NCI-H1417 treated with DMSO at 0.1 percent for 48 hours (cell line): ENCODE measurements around the gene ENOX2.

Source experiments
- DNase-seq: peaks from one replicate; lab custom pipeline; 2025; lab: John Stamatoyannopoulos, UW

Gene ENOX2

DNA sequence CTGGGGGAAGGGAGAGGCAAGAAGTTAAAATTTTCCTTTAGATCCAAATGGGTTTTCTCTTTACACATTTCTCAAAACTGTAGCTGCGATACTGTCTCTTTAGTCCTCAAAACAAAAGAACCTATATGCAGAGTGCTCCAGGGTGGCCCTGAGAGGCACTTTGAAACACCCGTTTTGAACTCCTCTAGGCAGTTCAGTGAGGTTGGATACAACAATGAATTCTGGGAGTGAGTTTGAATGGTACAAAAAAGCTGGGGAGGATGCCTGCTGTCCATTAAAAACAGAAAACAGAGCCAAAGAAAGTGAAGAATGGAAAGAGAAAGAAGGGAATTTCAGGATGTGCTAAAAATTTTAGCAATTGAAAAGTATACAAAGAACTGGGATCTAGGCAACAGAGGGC is 23.1 kb downstream of the ENOX2 start:
- no peak for DNase-seq

DNA sequence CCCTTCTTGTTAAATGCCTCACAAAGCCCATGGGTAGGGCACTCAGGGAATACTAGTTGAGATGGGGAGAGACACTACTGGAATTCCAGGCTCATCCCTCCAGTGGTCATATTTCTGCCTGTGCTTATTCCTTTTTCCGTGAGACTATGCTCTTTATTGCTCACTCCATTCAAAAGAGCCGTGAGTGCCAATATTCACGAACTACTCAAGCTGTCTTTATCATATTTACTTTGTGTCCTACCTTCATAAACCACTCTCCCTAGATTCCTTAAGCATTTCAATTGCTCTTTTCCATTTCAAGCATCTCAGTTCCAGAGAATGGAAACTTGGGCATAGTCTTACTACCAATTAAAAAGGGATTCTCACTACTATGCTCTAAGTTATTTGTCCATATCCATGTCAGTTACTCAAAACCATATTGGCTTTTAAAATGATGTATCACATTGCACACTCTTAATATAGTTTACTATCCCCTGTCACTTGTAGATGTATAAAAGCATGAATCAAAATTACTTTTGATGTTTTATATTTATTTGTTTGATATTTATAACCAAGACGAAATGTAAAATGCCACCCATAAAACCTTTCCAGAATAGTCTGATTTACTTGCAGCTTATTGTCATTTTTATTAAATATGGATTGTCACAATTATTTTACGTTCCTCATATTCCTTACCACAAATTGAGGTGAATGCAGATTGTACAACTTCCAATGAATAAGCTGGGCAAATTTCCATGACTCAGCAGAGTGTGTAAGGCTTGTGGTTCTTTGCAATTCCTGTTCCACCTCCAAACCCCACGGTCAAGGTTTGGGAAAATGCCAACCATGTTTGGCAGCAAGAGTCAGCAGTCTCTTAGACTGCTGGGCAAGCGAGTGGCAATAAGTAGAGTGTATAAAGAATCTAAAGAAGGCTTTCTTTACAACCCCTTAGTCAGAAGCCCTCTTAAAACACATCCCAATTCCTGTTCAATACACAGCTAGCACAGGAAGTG is 24.4 kb downstream of the ENOX2 start:
- no peak for DNase-seq

DNA sequence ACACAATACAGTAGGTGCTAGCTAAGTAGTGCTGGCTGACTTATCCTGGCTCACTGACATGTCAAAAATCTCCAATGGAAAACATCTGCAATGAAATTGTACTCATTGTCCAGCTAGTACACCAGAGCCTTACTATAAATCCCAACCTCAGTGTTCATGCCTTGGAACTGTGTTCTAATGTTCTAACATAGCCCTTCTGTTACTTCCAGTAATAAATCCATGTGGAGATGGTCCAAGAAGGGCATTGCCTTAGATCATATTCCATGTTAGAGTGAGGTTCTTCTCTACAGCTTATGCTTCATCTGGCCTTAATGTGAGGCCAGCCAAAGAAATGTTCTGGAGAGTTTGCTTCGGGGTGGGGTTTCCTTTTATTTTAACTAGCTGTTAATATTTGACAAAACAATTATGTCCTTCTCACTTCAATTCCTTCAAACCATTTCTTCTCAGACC is 25.1 kb downstream of the ENOX2 start:
- no peak for DNase-seq

DNA sequence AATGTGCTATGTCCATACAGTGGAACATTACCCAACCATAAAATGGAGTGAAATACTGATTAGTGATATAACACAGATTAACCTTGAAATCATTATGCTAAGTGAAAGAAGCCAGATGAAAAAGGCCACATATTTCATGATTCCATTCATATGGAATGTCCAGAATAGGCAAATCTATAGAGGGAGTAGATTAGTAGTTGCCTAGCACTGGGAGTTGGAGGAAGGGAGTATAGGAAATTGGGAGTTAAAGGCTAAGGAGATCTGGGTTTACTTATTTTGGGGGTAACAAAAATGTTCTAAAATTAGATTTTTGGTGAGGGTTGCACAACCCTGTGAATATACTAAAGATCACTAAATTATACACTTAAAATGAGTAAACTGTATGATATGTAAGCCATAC is 26.8 kb downstream of the ENOX2 start:
- DNase-seq = no peak

DNA sequence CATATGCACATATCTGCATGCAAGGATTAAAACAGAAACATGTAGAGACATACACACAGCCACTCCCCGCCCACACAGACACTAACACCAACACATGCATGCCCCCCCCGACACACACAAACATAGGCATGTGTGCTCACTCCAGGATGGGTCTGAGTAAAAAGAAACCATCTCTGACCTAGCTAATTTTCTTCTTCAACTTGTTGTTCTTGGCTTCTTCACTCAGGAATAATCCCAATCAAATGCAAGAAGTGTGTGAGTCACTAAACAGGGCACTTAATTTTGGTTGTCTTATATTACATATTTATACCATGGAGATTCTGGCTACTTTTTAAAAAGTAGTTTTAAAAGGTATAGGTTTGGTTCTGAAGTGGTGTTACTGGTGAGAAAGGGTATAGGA is 28.3 kb downstream of the ENOX2 start:
- no peak for DNase-seq

DNA sequence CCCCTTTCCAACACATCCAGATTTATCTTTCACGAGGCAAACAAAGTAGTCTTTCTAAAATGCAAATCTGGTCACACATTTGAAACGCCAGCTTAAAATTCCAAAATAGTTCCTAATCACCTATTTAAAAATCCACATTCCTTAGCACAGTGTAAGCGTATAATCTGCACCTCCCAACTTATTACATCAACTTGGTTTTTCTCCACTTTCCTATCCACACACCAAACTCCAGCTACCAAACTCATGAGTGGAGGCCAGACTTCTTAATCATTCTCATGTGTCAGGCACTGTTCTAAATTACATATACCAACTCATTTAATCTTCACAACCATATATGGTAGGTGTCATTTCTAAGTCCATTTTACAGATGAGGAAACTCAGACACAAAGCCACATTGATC is 33.8 kb downstream of the ENOX2 start:
- no peak for DNase-seq

DNA sequence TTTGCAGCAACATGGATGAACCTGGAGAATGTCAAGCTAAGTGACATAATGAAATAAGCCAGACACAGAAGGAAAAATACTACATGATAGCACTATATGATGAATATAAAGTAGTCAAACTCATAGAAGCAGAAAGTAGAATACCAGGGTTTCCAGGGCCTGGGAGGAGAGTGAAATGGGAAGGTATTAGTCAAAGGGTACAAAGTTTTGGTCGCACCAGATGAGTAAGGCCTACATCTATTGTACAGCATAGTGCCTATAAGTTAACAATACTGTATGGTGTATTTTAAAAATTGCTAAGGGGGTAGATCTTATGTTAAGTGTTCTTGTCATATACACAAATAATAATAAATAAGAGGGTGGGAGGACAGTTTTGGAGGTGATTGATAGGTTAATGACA is 41.5 kb downstream of the ENOX2 start:
- no peak for DNase-seq

DNA sequence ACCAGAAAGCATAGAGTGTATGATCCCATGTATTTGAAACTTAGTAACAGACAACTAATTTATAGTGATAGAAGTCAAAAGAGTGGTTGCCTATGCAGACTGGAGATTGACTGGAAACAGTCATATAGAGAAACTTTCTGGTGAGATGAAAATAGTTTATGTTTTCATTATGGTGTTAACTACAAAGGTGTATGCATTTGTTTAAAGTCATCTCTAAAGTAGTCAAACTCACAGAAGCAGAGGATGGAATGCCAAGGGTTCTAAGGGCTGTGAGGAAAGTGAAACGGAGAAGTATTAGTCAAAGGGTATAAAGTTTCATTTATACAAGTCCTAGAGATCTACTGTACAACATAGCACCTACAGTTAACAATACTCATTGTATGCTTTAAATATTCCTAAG is 45.8 kb downstream of the ENOX2 start:
- no peak for DNase-seq

DNA sequence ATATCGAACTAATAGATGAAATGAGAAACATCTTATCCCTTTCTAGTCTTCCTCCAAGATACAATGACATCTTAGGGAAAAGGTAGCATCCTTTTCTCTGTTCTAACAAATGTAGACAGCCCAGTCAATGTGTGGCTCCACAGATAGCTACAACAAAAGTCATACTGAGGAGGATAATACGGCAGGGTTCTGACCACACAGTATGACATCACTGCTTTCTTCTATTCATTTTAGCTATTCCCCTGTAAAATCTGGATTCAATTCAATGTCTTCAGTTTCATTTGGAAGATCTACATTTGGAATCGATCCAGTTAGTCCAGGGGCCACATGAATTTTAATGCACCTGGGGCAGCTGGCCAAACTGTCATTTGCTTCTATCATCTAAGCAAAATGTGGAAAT is 51.4 kb downstream of the ENOX2 start:
- no peak for DNase-seq

DNA sequence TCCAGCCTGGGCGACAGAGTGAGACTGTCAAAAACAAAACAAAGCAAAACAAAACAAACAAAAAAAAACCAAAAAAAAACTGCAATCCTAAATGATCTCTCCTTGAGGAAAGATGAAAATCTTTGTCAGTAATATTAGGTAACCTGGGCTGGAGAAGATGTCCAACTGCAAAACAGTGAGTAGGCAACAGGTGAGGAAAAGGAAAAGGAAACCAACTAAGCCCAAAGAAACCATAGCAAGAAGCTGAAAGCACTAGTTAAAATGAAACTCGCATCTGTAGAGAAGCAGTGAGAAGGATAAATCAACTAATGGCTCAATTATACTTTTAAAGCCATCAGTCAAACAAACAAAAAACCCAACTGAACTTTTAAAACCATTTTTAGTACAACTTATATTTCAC is 54.2 kb downstream of the ENOX2 start:
- DNase-seq = no peak

DNA sequence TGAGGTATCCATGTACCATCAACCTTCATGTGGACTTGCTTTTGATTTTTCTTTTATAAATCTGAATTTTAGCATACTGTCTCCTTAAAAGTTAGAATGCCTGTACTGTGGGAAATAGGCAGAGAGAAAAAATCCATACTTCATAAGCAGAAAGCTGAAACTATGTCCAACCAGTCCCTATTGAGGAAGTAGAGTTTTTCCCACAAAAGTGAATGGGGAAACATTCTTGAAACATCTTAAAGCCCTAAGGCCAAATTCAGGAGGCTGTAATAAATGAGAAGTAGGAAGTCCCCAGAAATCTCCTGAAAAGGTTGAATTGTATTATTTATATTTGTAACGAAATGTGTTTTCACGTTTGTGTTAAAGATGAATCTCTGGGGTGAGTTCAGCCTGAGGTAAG is 56.3 kb downstream of the ENOX2 start:
- DNase-seq = no peak

DNA sequence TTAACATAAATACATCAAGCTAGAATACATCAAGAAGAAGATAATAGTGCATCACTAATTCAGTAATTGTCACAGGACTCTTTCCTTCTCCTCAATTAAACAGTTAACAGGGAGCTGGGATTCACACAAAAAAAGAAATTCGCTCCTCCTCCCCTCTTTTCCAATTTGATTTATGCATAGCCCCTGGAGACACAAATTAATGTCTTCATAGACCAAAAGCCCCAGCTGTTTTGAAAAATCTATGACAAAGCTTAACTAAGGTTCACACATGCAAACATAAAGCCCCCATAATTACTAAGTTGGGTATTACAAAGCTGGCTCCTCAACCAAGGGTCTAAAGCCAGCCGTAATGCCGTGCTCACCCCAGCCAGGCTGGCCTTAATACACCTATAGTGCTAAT is 61.2 kb downstream of the ENOX2 start:
- no peak for DNase-seq

DNA sequence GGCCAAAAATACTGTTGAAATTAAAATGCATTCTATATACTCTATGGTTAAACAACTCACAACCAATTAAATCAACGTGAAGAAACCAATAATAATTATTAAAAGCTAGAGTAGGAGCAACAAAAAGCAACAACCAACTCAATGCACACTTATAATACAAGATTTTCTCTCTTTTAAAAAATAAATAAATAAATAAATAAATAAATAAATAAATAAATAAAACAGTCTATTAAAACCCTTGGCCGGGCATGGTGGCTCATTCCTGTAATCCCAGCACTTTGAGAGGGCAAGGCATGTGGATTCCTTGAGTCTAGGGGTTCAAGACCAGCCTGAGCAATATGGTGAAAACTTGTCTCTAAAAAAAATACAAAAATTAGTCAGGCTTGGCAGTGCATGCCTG is 62.7 kb downstream of the ENOX2 start:
- DNase-seq = no peak

DNA sequence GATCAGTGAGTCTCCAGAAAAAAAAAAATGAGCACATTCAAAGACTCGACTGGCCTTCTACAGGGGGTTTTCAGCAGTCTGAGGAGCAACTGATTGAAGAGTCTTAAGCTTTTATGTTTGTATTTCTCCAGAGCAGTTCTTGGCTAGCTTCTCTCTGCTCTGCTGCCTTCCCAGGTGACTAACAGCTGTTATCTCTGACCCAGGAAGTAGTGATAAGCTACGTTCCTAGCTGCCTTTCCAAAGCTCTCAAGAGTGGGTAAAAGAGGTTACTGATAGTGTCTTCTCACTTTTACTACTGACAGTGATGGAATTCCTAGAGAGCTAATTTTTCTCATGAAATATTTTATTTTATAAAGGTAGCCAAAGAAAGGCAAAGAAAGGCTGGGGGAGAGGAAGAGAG is 66.6 kb downstream of the ENOX2 start:
- DNase-seq = no peak

DNA sequence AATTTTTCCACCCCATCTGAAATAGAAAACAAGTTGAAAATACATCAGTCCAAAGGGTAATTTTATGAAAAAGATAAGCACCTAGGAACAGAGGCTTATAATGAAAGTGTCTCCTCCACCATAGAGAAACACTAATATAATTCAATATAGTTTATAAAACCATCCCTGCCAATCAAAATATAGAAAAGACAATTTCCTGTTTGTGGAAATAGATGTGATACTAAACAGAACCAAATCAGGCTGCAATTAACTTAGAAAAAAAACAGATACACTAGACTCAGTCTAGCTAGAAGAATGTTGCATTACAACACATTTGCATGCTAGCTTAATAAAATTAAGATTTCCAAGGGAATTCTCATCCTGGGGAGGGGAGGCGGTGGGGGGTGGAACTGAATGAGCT is 68.2 kb downstream of the ENOX2 start:
- DNase-seq = no peak

DNA sequence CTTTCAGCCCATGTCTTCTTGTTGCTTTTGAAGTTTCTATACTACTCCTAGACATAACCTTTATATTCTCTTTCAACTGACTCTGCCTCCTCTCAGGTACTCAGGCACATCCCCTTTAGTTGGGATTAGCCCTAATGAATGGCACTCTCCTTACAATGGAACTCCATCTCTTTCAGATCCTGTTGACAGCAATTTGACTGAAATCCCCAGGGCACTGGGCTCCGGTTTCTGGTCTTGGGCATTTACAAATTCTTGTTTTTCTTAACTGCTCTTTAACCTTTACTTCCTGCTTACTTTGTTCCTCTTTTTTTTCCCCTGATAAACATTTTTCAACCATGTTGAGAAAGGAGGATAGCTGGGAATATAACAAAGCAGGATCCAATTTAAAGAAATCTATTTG is 68.9 kb downstream of the ENOX2 start:
- no peak for DNase-seq

DNA sequence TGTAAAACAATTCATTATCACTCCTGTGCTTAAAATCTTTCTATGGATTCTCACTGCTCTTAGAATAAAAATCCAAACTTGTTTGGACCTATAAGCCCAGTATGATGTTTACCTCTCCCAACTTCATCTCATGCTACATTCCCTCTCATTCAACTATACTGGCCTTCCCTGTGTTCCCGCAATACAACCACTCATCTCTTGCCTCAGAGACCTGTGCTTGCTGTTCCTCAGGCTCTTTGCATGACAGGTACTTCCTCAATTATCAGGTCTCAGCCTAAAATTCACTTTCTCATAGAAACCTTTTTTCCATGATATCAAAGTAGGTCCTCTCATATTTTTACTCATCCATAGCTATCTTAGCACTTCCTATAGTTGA is 71.7 kb downstream of the ENOX2 start:
- no peak for DNase-seq

DNA sequence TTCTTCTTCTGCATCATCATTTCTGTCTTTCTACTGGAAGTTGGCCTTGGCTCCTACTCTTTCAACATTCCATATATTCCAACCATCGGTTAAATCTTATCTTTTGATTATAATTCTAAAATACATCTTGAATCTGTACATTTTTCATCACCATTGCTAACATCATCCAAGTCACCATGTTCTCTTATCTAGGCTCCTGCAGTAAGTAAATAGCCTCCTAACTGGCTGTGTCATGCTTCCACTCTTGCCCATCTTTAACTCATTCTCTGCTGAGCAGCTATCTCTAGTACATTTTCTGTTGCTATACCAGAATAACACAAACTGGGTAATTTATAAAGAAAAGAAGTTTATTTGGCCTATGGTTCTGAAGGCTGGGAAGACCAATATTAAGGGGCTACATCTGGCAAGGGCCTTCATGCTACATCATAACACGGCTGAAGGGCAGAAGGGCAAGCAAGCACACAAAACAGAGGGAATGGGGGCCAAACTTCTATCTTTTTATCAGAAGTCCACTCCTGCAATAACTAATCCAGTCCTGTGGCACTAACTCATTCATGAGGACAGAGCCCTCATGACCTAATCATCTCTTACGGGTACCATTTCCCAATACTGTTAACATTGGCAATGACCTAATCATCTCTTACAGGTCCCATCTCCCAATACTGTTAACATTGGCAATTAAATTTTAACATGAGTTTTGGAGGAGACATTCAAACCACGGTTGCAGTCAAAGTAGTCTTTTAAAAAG is 72.2 kb downstream of the ENOX2 start:
- DNase-seq = no peak

DNA sequence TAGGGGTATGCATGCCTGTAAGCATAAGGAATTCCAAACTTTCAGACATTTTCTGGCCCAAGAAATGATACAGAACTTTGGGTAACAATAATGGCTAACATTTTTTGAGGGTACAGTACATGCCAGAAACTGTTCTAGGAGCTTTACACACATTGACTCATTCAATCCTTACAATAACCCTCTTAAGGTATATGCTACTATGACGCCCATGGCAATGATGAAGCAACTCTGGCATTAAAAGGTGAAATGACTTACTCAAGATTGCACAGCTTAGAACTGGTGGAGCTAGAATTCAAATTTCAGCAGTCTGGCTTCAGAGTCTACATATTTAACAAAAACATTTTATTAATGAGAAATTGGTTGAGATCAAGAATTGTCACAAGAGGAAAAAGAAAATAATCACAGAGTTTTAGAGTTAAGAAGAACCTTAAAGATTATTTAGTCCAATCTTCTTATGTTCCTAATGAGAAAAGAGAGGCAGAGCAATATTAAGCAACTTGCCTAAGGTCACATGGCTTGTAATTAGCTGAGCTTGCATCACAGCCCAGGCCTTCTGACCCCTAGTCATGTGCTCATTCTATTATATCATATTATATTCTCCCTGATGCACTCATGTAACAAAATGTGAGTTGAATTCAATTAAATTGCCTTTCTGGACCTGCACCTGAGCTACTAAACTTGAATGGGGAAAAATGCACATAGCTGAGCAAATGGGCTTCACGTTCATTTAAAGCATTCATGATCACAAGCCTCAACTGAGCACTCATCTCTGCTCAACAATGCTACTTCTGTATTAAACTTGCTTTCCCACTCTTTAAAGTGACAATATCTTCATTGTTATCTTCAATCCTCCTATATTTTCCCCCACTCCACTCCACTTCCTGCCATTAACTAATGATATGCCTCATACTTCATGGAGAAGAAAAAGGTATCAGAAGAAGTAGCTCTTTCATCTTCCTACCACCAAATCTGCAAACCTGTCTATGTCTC is 73.2 kb downstream of the ENOX2 start:
- no peak for DNase-seq

DNA sequence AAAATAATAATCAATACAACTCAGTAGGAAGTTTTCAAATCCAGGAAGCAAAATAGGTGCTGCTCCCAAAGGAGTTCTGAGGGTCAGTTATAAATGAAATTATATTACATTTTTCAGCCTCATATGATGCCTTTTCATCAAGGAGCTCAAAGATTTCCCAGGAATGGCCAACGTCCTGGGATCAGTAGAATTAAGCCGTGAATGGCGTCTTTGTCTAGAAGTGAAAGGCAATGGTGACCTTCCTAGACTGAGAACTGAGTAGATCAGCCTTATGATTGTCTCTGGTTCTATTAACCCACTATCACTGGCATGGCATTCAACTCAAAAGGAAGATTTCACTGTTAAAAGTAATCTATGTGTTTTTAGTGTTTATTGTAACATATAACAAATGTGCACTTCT is 74.4 kb downstream of the ENOX2 start:
- no peak for DNase-seq

DNA sequence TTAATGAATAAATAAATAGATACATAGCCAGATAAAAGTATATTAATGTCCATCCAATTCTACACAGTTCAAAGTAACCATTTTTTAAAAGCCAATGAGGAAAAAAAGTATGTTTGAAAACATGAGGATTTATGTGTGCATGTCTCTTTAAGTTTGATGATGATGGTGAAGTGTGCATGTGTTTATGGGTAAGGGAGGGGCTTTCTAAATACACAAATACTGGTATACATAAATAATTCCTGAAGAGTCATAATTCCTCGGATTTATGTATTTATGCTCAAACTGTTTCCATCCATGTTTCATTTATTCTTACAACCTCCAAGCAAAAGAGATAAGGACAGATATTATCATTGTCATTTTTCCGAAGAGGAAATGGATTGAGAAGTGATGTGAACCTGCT is 75.4 kb downstream of the ENOX2 start:
- DNase-seq = no peak

DNA sequence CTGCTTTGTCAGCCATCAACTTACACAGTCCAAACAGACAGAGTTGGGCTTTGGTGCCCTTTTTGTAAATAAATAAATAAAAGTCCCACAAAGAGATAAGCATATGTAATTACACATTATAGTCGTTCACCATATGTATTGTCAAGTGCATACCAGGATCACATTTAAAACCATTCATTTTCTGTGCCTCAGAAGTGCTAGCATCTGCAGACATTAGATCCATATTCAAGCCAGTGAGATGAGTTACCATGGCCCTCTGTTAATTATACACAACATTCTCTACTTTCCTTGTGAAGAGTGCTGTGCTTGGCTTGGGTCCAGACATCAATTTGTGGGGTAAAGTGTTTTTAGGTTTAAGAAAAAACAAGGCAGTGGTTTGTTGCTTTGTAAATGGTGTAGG is 76.8 kb downstream of the ENOX2 start:
- no peak for DNase-seq
